Natural killer cell (primary cell): ENCODE results near the gene IL5. TPM values are rescaled to one million over a fixed set of nuclear protein-coding genes. Genes with fewer than 3 reads are reported as not detected.

Experiments
- ATAC-seq, 3 donors: fragments of 150-1000 bp in 2 of 3; fragments of 200-7000 bp in 1 of 3; cut with Tn5 transposase; 1 replicate in 1 of 3; 2 replicates in 2 of 3; pipeline ENCODE4 v1.10.0; 2021; ENCODE audit warnings: mild to moderate bottlenecking in 2 of 3, moderate library complexity in 2 of 3
- DNase-seq, 2 donors: peaks; one replicate each; pipeline versions ENCODE4 v3.0.0 to v3.0.0-alpha.2; 2013 to 2021; ENCODE audit warnings: mixed read lengths in 1 of 2
- H3K27ac ChIP-seq: one replicate; pipeline ENCODE4 v1.5.1; 2013; ENCODE audit warnings: mild to moderate bottlenecking, low read length
- H3K27me3 ChIP-seq: one replicate; pipeline ENCODE4 v1.6.1; 2013; ENCODE audit warnings: low read length; ENCODE audit not compliant: control insufficient read depth, insufficient read depth
- H3K36me3 ChIP-seq: one replicate; pipeline ENCODE4 v1.6.1; 2013; ENCODE audit warnings: low read length; ENCODE audit not compliant: control insufficient read depth, insufficient read depth
- H3K4me1 ChIP-seq: one replicate; pipeline ENCODE4 v1.6.1; 2013; ENCODE audit warnings: low read length; ENCODE audit not compliant: control insufficient read depth, insufficient read depth
- H3K4me3 ChIP-seq: one replicate; pipeline ENCODE4 v1.5.1; 2013; ENCODE audit warnings: low read length
- H3K9me3 ChIP-seq: one replicate; pipeline ENCODE4 v1.6.1; 2013; ENCODE audit warnings: low read length; ENCODE audit not compliant: control insufficient read depth, insufficient read depth
- H3K27ac Mint-ChIP-seq, 2 donors: one replicate each; pipeline ENCODE4 v1.8.0; 2022; ENCODE audit warnings: mild to moderate bottlenecking in 2 of 2, mixed read lengths in 2 of 2, moderate library complexity in 1 of 2
- H3K27me3 Mint-ChIP-seq, 2 donors: one replicate each; pipeline ENCODE4 v1.8.0; 2022; ENCODE audit warnings: low read depth in 2 of 2, mixed read lengths in 2 of 2
- H3K36me3 Mint-ChIP-seq: one replicate; pipeline ENCODE4 v1.8.0; 2022; ENCODE audit warnings: mixed read lengths
- H3K4me1 Mint-ChIP-seq, 2 donors: one replicate each; pipeline ENCODE4 v1.8.0; 2022; ENCODE audit warnings: mixed read lengths in 2 of 2
- H3K4me3 Mint-ChIP-seq: one replicate; pipeline ENCODE4 v1.8.0; 2022; ENCODE audit warnings: mild to moderate bottlenecking, moderate library complexity, mixed read lengths
- H3K9me3 Mint-ChIP-seq, 2 donors: one replicate each; pipeline ENCODE4 v1.8.0; 2022; ENCODE audit warnings: mixed read lengths in 2 of 2
- CTCF ChIP-seq: fragments of 200-600 bp; IDR thresholded peaks from one replicate; pipeline ENCODE4 v1.8.0; 2022; ENCODE audit warnings: antibody characterized with exemption
- WGBS: methylation state at CpG from one replicate; pipeline ENCODE4 v1.1.7; 2013; ENCODE audit warnings: missing lambda C conversion rate; ENCODE audit not compliant: insufficient coverage; 5-methylcytosine and 5-hydroxymethylcytosine counted together
- intact Hi-C: fragments of 100-400 bp; cut with micrococcal nuclease; formaldehyde crosslinking; loops from one replicate; pipeline ENCODE4 v1.14.2; 2022
- total RNA-seq, 4 donors: library from RNA; stranded (reverse); fragments of 120-200 nt in 1 of 4; gene quantifications; one replicate each; pipeline versions ENCODE4 v1.2.3 to v1.2.4, GENCODE V29; 2013 to 2022

The IL5 gene
- total RNA-seq, 3 donors from 2014 or later (not counting 1 experiment from before 2014, with no cell fraction given): not detected

DNA sequence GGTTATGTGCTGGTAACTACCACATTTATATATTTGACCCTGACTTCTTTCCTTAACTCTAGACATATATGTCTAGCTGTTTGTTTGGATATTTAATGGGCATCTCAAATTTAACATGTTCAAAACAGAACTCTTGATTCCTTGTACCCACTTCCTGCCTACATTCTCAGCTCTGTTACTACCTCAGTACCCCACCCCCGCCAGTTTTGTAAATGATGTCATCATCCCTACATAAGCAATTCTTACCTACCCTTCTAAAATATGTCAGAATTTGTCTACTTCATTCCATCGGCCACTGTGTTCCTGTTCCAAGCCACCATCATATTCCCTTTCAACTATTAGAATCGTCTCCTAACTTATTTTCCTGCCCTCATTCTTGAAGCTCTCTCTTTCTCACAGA lies 18.3 kb upstream of the IL5 start:
- 98% methylated on average over 3 of the region's 3 CpGs for WGBS
- TF ChIP-seq CTCF: no peak
- H3K36me3 Mint-ChIP-seq: no peaks in the 10 kb centered on the region
- Histone ChIP-seq H3K4me3 (no peak overlapping the region), H3K27me3 (no peaks in the 10 kb centered on the region), H3K9me3 (peaks cover 13% of the 10 kb centered on the region), H3K27ac (no peak overlapping the region), H3K36me3 (peaks cover 34% of the 10 kb centered on the region), H3K4me1 (peaks cover 13% of the 10 kb centered on the region)
- no peaks in the 10 kb centered on the region for H3K9me3 Mint-ChIP-seq
- DNase-seq: peak in 1 of 2 donors; percentile 4
- intact Hi-C loops: no loop called here
- no peak for ATAC-seq
- H3K4me3 Mint-ChIP-seq: no peak overlapping the region
- peaks cover 17 to 24% of the 10 kb centered on the region in 2 donors for H3K4me1 Mint-ChIP-seq
- no peak overlapping the region for H3K27ac Mint-ChIP-seq
- no peaks in the 10 kb centered on the region for H3K27me3 Mint-ChIP-seq

- H3K9me3 Mint-ChIP-seq: no peaks in the 10 kb centered on the region
- peak overlapping the region; percentile 41 for H3K4me3 Mint-ChIP-seq
- Histone ChIP-seq H3K4me3 (no peak overlapping the region), H3K4me1 (peaks cover 16% of the 10 kb centered on the region), H3K27me3 (no peaks in the 10 kb centered on the region), H3K27ac (no peak overlapping the region), H3K9me3 (peaks cover 9% of the 10 kb centered on the region), H3K36me3 (peaks cover 21% of the 10 kb centered on the region)
- ATAC-seq: no peak
- no peak overlapping the region for H3K27ac Mint-ChIP-seq
- H3K4me1 Mint-ChIP-seq: peaks cover 20 to 25% of the 10 kb centered on the region in 2 donors
- H3K27me3 Mint-ChIP-seq: no peaks in the 10 kb centered on the region
- no peak for TF ChIP-seq CTCF
- no CpG with 5 or more reads among the region's 2 CpGs for WGBS
- intact Hi-C loops: no loop called here
- no peaks in the 10 kb centered on the region for H3K36me3 Mint-ChIP-seq
- DNase-seq: no peak
Observed at GRCh38 chr5:132559383-132560060, 16.2 kb upstream of the IL5 start.

GRCh38 chr5:132557478-132558172 lies 14.3 kb upstream of the IL5 start:
- Mint-ChIP-seq H3K9me3 (no peaks in the 10 kb centered on the region), H3K4me3 (peak overlapping the region; percentile 96), H3K27me3 (no peaks in the 10 kb centered on the region), H3K27ac (peak overlapping the region; percentile 91 to 97), H3K4me1 (peaks cover 20 to 25% of the 10 kb centered on the region in 2 donors), H3K36me3 (no peaks in the 10 kb centered on the region)
- no peaks in the 10 kb centered on the region for H3K9me3 ChIP-seq
- H3K36me3 ChIP-seq: peaks cover 9% of the 10 kb centered on the region
- intact Hi-C loops: loop anchor here (2.0 kb wide), 1 partner anchor 67 kb away; the partner anchor contains the start of gene IRF1
- peak overlapping the region; percentile 83 for H3K4me3 ChIP-seq
- DNase-seq (peak; percentile 18 to 54), ATAC-seq (peak in 2 of 3 donors; percentile 1 to 3)
- WGBS: 9% methylated on average over 14 of the region's 15 CpGs
- H3K27ac ChIP-seq: peak overlapping the region; percentile 82
- TF ChIP-seq CTCF: no peak
- H3K27me3 ChIP-seq: no peaks in the 10 kb centered on the region
- peaks cover 16% of the 10 kb centered on the region for H3K4me1 ChIP-seq
